NCI-H2107 treated with DMSO at 0.1 percent for 48 hours (cell line): ENCODE results near the gene ANXA4.
"Not testable (repeated sequence)": the region's sequence is repeated elsewhere in the genome, so short reads cannot be mapped to it uniquely, and the experiment has no call there.

Experiments
- DNase-seq: peaks from one replicate; lab custom pipeline; 2025; ENCODE audit not compliant: unreplicated experiment; lab: John Stamatoyannopoulos, UW

ANXA4 gene

DNA sequence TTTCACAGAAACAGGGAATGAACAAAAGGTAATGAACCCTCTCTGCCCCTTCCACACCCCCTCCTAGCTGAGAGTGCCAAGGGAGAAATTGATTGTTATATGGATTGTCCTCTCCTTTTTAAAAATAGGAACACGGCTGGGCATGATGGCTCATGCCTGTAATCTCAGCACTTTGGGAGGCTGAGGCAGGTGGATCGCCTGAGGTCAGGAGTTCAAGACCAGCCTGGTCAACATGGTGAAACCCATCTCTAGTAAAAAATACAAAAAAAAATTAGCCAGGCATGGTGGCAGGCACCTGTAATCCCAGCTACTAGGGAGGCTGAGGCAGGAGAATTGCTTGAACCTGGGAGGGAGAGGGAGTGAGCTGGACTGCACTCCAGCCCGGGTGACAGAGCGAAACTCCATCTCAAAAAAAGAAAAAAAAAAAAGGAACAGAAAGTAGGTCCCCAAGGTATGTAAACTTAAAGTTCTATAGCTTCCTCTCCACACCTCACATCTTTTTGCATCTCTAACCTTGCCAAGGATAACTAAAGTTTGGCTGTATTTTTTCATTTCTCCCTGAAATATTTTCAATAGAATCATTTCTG lies 60.9 kb downstream of the ANXA4 start:
- not testable (repeated sequence) for DNase-seq

DNA sequence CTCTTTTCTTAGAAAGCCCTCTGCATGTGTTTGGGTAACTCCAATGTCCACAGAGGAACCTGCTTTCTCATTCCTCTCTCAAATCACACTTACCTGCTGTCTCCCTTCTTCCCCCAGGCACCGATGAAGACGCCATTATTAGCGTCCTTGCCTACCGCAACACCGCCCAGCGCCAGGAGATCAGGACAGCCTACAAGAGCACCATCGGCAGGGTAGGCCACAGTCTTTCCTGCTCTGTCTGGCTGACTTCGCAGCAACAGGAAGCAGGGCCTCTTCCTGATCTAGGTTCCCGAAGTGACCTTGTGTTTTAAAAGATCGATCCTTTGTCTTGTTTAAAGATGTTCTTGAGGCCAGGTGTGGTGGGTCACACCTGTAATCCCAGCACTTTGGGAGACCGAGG lies 62.5 kb downstream of the ANXA4 start:
- no peak for DNase-seq

DNA sequence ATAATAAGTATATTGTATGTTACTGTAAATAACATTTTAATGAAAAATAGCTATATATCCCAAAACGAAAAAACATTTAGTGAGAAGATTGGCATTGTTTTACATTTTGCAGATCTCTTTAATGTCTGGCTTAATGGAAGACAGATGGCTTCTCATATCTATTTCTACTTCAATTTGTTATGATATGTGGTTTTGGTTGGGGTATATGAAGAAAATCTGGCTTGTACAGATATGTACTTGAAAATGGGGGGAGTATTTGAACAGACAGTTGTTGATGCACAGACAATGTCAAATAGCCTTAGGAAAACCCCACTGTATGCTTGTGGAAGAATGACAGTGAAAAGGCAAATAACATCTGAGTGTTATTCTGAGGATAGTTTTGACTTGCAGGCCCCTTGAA lies 64.0 kb downstream of the ANXA4 start:
- no peak for DNase-seq

DNA sequence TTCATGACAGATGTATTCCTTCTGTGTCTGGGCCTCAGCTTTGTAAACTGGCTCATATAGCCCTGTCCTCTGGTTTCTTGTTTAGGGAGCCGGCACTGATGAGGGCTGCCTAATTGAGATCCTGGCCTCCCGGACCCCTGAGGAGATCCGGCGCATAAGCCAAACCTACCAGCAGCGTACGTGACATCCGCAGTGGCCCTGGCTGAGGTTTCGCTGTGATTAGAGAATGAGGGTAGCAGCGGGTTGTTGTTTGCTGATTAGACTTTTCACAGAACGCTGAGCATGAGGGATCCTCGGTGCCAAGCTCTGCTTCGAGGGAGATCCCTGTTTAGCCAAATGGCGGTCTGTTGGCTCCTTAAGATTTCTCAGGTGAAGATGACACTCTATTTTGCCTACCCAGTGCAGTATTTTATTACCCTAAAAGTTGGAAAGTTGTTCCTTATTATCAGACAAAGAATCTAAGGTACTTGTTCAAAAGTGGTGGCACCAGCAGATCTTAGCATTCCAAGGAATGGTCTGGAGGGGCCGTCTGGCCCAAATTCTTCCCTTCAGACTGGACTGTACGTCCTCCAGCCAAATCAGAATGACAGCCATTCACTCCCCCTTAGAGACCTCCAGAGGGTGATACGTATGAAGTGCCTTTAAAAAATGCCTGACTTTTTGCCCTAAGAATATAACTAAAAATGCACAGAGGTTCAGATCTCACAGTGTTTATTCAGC lies 66.0 kb downstream of the ANXA4 start:
- no peak for DNase-seq

DNA sequence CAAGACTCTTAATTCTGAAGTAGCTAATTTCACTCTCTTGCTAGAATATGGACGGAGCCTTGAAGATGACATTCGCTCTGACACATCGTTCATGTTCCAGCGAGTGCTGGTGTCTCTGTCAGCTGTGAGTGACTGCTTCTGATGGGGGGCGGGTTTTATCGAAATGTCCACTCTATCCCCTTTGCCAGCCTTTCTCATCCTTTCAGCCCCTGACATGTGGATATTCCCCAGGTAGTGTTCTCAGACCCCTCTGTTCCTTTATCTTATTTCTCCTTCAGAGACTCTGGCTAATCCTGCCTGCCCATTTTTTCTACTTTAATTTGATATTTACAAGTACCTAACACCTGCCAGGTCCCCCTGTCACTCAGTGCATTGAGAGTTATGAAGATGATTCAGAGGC lies 68.6 kb downstream of the ANXA4 start:
- DNase-seq, result no peak

DNA sequence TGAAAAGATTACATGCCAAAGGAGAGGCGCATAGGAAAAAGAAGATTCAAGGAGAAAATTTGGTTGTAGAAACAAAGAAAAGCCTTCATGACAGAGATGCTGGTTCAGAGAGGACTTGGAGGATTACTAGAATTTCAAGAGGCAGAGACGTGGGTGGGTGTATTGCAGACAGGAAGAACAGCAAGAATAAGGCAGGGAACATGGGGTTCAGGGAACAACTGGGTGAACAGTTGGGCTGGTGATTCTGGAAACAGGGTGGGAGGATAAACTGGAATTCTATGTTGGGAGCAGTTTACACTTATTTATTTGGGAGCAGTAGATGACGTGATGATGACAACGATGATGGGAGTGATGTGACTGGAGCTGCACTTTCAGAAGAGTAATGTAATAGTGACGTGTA lies 69.1 kb downstream of the ANXA4 start:
- no peak for DNase-seq

DNA sequence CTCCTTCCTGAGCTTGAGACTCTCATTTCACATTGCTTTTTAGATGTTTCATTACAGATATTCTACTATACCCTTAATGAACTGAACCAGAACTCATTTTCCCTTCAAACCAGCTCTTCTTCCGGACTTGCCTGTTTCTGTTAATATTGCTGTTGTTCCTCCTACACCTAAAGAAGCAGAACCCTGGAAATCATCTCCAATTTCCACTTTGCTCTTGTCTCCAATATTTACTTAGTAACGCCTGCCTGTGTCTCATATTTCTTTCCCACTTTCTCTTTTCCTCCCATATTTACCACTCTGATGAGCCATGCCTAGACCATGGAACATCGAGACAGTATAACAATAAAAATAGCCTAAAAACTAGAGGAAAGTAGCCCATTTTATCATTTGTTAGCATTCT lies 69.7 kb downstream of the ANXA4 start:
- DNase-seq, result peak; percentile 64

DNA sequence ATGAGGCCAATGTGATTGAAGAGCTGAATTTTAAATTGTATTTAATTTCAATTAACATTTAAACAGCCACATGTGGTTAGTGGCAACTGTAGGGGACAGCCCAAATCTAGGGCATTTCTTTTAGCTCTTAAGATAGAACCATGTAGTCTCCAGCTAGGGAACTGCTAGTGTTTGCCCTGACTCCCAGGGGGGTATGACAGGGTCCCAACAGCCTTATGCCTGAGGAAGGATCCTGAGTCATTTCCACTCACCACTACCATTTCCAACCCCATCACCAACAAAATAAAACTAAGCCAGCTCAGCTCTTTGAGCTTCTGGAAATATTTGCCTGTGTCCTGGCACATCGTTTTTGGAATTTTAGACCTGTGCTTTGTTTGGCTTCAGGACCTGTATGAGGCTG lies 73.8 kb downstream of the ANXA4 start:
- no peak for DNase-seq

DNA sequence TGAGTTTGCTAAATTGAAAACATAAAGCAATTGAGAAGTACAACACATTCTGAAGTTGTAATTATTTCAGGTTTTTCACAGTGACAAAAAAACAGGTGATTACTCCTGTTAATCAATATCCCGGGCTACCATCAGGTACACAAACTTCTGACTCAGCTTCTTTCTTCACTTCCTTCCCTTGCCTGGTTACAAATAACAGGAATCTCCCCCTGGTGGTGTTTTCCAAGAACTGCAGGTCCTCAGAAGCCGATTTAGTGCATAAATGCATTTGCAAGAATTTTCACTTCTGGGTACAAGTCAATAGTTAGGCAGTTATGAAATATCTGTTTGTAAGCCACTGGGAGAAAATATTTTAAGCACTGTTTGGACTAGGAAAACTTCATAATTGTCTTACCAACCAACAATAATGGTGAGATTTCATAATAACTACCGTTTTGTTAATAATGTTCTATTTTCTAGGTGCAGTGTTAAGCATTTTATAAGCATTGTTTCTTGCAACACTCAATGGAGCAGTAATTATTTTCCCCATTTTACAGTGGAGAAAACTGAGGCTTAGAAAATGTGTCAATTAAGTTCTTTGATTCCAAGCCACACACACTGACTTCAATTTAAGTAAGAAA lies 75.1 kb downstream of the ANXA4 start:
- DNase-seq, result peak; percentile 81

DNA sequence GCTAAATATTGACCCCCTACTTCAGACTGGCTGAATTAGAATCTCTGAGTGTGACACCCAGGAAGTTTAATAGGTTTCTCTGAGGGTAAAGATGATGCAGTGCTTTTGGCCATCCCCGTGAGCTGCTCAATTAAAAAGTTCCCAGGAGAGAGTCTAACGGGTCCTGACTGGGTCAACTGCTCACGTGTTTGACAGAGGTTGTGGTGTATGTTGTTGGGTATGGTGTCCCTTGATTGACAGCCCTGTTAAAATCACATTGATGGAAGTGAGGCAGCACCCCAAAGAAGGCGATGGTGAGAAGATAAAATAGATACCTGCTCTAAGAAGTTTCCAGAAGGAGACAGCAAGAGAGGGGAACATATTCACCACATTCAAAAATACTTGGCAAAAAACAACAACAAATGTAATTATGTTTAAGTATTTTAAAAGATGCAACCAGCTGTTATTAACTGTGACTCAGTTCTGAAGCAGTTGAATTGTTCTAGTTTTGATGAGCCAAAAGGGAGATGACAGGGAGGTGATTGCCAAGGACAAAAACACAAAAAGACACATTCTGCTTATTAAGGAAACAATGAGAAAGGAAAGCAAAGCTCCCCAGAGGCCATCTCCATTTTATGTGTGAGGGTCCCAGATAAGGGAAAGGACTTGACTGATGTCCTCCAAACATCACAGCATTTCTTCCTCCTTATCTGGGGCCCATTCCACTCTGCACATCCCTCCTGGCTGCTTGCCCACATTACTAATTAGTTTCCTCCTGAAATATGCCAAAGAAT lies 76.0 kb downstream of the ANXA4 start:
- DNase-seq, result no peak

DNA sequence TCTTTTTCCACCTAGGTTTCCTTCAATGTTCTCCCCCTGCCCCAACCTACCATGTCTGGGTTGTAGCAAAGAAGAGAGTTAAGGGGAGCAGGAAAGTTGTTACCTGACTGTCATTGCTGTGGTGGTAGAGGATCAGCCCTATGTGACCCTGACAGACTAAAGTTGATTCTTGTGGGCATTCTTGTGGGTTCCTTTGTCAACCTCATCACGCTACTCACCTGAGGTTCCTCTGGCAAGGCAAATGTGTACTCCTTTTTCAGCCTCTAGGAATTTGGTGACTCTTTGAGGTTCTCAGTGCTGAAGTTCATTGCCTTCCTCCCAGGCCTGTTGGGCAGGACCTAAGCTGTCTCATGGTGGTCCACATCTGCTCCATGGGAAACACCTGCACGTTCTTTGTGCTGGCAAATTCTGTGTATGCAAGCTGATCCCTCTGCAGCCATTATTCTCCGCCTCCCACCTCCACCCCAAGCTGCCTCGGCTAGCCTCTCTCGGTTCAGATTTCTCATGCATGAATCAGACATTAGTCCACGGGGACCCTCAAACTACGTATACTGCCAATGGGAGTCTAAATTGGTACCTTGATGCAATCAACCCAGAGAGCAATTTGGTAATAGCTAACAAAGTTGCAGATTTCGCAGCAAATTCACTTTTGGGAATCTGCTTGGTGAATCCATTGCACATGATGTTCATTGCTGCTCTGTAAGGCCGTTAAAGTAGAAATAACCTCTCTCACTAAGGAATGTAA lies 86.0 kb downstream of the ANXA4 start:
- no peak for DNase-seq

DNA sequence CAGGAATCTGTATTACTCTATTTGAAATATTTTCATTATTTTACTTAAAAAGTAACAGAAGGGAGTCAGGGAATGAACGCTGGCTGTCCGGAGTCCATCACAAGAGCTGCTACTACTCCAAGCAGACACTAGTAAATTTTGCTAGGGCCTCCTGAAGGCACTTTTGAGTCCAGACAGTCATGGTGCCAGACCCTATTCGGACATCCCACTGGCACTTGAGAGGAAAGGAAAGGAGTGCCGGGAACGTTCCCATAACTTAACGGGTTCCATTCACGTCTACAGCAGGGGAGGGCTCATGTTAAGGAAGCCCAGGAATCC lies 87.0 kb downstream of the ANXA4 start:
- no peak for DNase-seq

DNA sequence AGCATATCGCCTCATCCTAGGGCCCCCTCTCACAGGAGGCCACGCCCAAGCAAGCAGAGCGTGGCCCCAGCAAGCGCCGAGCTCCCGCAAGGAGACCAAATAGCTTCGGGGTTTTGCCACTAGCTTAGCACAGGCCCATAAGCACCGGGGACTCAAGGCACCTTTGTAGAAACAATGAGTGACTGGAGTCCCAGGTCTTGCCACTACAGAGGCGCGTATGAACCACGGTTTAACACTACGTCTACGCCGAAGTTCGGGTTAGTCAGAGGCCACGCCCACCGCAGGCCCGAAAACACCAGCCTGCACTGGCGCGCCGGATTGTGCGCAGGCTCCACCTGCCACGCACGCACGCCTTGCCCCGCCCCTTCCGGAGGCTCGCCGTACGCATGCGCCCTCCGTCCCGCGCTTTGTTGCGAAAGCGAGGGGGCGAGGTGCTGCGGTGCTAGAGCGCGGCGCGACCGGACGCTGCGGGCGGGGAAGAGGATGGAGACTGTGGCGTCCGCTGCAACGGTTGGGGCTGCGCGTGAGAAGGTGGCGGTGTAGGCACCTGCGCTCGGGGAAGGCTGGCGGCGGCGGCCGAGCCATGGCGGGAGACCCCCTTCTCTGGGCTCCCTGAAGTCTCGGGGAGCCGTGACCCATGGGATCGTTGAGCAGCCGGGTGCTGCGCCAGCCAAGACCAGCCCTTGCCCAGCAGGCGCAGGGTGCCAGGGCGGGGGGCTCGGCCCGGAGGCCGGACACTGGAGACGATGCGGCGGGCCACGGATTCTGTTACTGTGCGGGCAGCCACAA lies 87.5 kb downstream of the ANXA4 start, which contains the start of gene GMCL1:
Gene GMCL1, plus strand, starts transcription at position 405 of the 789 bp plus-strand sequence. Its CDS starts 233 bp downstream, at position 638.
- peak; percentile 76 for DNase-seq

DNA sequence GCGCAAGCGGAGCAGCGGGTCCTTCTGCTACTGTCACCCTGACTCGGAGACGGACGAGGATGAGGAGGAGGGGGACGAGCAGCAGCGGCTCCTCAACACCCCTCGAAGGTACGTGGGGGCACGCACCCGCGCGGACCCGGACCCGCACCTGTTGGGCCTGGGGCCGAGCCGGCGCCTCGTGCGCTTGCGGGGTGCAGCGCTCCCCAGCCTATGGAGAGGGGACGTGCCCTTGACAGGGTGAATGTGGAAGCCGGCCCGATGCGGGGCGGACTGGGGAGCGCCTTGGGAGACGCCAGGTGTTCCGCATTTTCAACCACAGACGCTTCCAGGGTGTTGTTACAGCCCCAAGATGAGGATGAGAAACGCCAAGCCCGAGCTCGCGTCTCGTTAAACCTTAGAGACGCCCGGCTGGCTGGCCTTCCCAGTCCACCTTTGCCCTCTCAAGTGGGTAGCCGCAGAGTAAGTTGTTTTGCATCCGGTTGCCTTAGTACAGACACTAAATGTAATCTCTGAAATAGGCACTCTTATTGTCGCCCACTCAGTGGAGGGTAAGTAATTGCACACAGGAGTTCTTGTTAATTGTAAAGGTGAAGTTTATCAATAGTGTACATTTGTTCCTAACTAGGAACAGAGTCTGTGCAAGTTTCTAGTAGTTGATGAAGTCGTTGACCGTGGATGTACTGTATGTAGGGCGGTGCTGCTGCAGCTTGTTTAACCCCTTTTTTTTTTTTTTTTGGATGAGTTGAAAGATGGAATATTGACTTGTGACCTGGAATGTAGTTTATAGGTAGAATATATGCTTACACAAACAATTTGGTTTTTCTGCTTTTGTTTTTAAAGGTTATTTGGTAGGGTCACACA lies 88.3 kb downstream of the ANXA4 start:
- DNase-seq, result peak; percentile 13

DNA sequence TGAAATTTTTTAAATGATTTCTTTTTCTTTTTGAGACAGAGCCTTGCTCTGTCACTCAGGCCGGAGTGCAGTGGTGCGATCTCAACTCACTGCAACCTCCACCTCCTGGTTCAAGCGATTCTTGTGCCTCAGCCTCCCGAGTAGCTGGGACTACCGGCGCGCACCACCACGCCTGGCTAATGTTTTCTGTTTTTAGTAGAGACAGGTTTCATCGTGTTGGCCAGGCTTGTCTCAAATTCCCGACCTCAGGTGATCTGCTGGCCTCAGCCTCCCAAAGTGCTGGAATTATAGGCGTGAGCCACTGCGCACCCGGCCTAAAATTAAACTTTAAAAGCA lies 88.9 kb downstream of the ANXA4 start:
- DNase-seq, result not testable (repeated sequence)

DNA sequence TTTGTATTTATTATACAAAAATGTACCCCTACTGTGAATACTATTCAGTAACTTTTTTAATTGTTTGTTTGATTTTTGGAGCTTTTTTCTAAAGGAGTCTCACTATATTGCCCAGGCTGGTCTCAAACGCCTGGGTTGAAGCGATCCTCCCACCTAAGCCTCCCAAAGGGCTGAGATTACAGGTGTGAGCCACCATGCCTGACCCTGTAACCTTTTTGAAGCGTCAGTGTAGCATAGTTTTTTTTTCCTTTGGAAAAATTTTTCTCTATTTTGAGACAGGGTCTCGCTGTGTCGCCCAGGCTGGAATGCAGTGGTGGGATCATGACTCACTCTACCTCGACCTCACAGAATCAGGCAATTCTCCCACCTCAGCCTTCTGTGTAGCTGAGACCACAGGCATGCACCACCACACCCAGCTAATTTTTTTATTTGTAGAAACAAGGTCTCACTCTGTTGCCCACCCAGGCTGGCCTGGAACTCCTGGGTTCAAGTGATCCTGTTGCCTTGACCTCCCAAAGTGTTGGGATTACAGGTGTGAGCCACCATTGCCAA lies 89.5 kb downstream of the ANXA4 start:
- DNase-seq, result no peak

DNA sequence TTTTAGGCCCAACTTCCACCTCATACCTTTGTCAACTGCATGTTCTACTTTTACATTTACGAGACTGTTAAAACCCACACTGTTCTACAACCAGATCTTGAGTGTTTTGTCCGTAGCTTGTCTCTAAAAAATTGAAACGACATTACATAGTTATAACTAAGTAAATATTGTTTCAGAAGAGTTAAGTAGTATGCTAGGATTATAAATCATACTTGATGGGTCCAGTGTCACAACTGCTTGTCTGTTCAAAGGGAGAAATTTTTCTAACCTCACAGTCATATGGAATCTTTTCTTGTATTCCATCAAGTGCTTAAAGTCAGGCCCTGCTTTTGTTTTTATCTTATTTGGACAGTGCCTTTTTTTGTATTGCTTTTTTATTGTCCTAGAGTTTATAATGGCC lies 91.8 kb downstream of the ANXA4 start:
- DNase-seq, result no peak

DNA sequence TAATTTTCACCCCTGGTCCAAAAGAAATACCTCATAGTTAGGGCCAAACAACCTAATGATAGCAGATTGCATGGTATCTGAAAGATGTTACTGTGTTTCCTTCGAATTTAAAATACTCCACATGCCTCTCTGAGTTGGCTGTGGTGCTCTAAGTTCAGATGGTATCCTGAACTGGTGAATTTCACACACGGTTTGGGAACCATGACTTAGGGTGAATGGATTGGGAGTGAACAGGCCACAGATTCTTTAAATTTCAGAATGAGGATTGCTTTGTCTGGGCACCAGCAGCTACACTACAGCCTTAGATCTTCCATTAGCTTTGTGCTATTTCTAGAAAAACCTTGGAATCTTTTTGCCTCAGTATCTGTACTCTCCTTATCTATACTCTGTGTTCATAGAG lies 93.7 kb downstream of the ANXA4 start:
- no peak for DNase-seq

DNA sequence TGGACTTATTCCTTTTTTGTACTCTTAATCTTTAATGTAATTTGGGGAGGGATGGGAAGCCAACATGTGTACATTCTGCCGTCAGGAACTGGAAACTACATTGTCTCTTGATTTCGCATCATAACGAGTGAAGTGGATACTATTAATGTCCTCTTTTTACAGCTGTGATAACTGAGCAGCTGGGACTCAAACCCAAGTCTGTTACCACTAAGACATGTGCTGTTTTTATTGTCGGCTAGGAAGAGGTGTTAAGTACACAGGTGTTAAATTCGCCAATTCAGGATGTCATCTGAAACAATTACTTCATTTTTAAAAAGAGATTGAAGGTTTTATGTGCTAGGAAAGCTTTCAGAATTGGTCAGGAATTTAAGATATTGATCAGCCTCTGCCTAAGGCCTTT lies 94.4 kb downstream of the ANXA4 start:
- DNase-seq, result no peak
